Neural progenitor cell (in vitro differentiated cells): ENCODE data around the gene SLMAP. TPM values are rescaled to one million over a fixed set of nuclear protein-coding genes. Genes with fewer than 3 reads are reported as not detected.

ENCODE experiments used
- DNase-seq: peaks from one replicate; pipeline ENCODE4 v3.0.0-alpha.2; 2016; ENCODE audit warnings: low spot score
- H2AFZ ChIP-seq: fragments of 200-600 bp; sonication (generic); replicated peaks from 2 replicates; pipeline ENCODE4 v1.6.1; 2016; ENCODE audit warnings: antibody characterized with exemption
- H3F3A ChIP-seq: fragments of 200-600 bp; sonication (generic); 2 replicates; pipeline ENCODE4 v1.6.1; 2016; ENCODE audit warnings: antibody characterized with exemption, low read depth
- H3K27ac ChIP-seq: fragments of 200-600 bp; sonication (generic); 2 replicates; pipeline ENCODE4 v1.5.1; 2016; ENCODE audit warnings: mild to moderate bottlenecking
- H3K27me3 ChIP-seq: fragments of 200-600 bp; sonication (generic); 2 replicates; pipeline ENCODE4 v1.6.1; 2016; ENCODE audit warnings: mild to moderate bottlenecking, moderate library complexity
- H3K36me3 ChIP-seq: fragments of 200-600 bp; sonication (generic); 2 replicates; pipeline ENCODE4 v1.5.1; 2016
- H3K4me1 ChIP-seq: fragments of 200-600 bp; sonication (generic); 2 replicates; pipeline ENCODE4 v1.6.1; 2016; ENCODE audit warnings: mixed run types
- H3K4me2 ChIP-seq: fragments of 200-600 bp; sonication (generic); 2 replicates; pipeline ENCODE4 v1.6.1; 2016
- H3K4me3 ChIP-seq: fragments of 200-600 bp; sonication (generic); 2 replicates; pipeline ENCODE4 v1.5.1; 2016
- H3K79me2 ChIP-seq: fragments of 200-600 bp; sonication (generic); 2 replicates; pipeline ENCODE4 v1.6.1; 2016; ENCODE audit warnings: low read depth
- H3K9ac ChIP-seq: fragments of 200-600 bp; sonication (generic); 2 replicates; pipeline ENCODE4 v1.6.1; 2016
- H3K9me3 ChIP-seq: fragments of 200-600 bp; sonication (generic); 2 replicates; pipeline ENCODE4 v1.5.1; 2016; ENCODE audit warnings: low read depth
- H4K20me1 ChIP-seq: fragments of 200-600 bp; sonication (generic); 2 replicates; pipeline ENCODE4 v1.6.1; 2016; ENCODE audit warnings: low read depth
- H3K27ac Mint-ChIP-seq: 3 replicates; pipeline ENCODE4 v1.8.0; 2021; ENCODE audit warnings: mixed read lengths
- H3K27me3 Mint-ChIP-seq: 2 replicates; pipeline ENCODE4 v1.8.0; 2022; ENCODE audit warnings: low read depth, mild to moderate bottlenecking, inconsistent platforms, moderate library complexity, mixed read lengths; ENCODE audit not compliant: insufficient read depth
- H3K36me3 Mint-ChIP-seq: 3 replicates; pipeline ENCODE4 v1.8.0; 2021; ENCODE audit warnings: mixed read lengths
- H3K4me1 Mint-ChIP-seq: 3 replicates; pipeline ENCODE4 v1.8.0; 2021; ENCODE audit warnings: mixed read lengths
- H3K4me3 Mint-ChIP-seq: 3 replicates; pipeline ENCODE4 v1.8.0; 2021; ENCODE audit warnings: mild to moderate bottlenecking, moderate library complexity, mixed read lengths
- H3K9me3 Mint-ChIP-seq: 3 replicates; pipeline ENCODE4 v1.8.0; 2020; ENCODE audit warnings: mixed read lengths
- CTCF ChIP-seq: fragments of 200-600 bp; sonication (generic); IDR thresholded peaks from 2 replicates; pipeline ENCODE4 v1.5.1; 2017; ENCODE audit warnings: antibody characterized with exemption, mild to moderate bottlenecking
- EZH2 ChIP-seq: fragments of 200-600 bp; sonication (generic); IDR thresholded peaks from 2 replicates; pipeline ENCODE4 v1.6.1; 2017; ENCODE audit warnings: antibody characterized with exemption, mild to moderate bottlenecking, moderate library complexity
- EZH2phosphoT487 ChIP-seq: fragments of 200-600 bp; sonication (generic); IDR thresholded peaks from 2 replicates; pipeline ENCODE4 v1.6.1; 2017; ENCODE audit warnings: antibody characterized with exemption
- total RNA-seq: library from RNA; depleted of rRNA; stranded (reverse); fragments of >200 nt; gene quantifications from 2 replicates; pipeline ENCODE4 v1.2.3, GENCODE V29; 2015; ENCODE audit warnings: low replicate concordance

Gene SLMAP
- total RNA-seq, 1 donor from 2014 or later = 59.4 TPM

- H3K9me3 Mint-ChIP-seq = peaks cover 9% of the 10 kb centered on the region
- Histone ChIP-seq H3K79me2 (peaks cover 95% of the 10 kb centered on the region), H3K27me3 (no peaks in the 10 kb centered on the region)
These were observed 54.5 kb downstream of the SLMAP start for GRCh38 chr3:57810471-57811137.

GRCh38 chr3:57815036-57815435, 58.9 kb downstream of the SLMAP start:
- Histone ChIP-seq H4K20me1 (peaks cover 37% of the 10 kb centered on the region), H3K9ac (no peak overlapping the region), H3F3A (no peaks in the 10 kb centered on the region), H3K4me2 (no peak overlapping the region), H3K36me3 (no peaks in the 10 kb centered on the region), H3K27me3 (no peaks in the 10 kb centered on the region), H3K79me2 (peaks cover 92% of the 10 kb centered on the region), H3K27ac (no peak overlapping the region), H3K4me1 (no peaks in the 10 kb centered on the region), H3K9me3 (no peaks in the 10 kb centered on the region), H2AFZ (no peak overlapping the region), H3K4me3 (no peak overlapping the region)
- Mint-ChIP-seq H3K27me3 (no peaks in the 10 kb centered on the region), H3K36me3 (peaks cover 10% of the 10 kb centered on the region), H3K27ac (no peak overlapping the region), H3K4me3 (no peak overlapping the region), H3K9me3 (peaks cover 9% of the 10 kb centered on the region), H3K4me1 (no peaks in the 10 kb centered on the region)
- no peak for DNase-seq
- TF ChIP-seq EZH2phosphoT487 (no peak), EZH2 (no peak), CTCF (no peak)

More at GRCh38 chr3:57810471-57811137, 54.5 kb downstream of the SLMAP start:
- no peaks in the 10 kb centered on the region for H3K4me1 ChIP-seq
- H3K9me3 ChIP-seq = no peaks in the 10 kb centered on the region
- H3K4me3 Mint-ChIP-seq = no peak overlapping the region
- no peaks in the 10 kb centered on the region for H3F3A ChIP-seq
- H3K9ac ChIP-seq = no peak overlapping the region
- no peaks in the 10 kb centered on the region for H3K27me3 Mint-ChIP-seq
- H3K36me3 ChIP-seq = no peaks in the 10 kb centered on the region
- H4K20me1 ChIP-seq = peaks cover 61% of the 10 kb centered on the region
- no peaks in the 10 kb centered on the region for H3K4me1 Mint-ChIP-seq
- H2AFZ ChIP-seq = no peak overlapping the region
- no peak overlapping the region for H3K27ac Mint-ChIP-seq
- no peak overlapping the region for H3K27ac ChIP-seq
- no peak for DNase-seq
- H3K4me3 ChIP-seq = no peak overlapping the region
- no peak for TF ChIP-seq EZH2phosphoT487
- no peak for TF ChIP-seq CTCF
- no peak for TF ChIP-seq EZH2
- H3K4me2 ChIP-seq = no peak overlapping the region
- peaks cover 10% of the 10 kb centered on the region for H3K36me3 Mint-ChIP-seq

DNA sequence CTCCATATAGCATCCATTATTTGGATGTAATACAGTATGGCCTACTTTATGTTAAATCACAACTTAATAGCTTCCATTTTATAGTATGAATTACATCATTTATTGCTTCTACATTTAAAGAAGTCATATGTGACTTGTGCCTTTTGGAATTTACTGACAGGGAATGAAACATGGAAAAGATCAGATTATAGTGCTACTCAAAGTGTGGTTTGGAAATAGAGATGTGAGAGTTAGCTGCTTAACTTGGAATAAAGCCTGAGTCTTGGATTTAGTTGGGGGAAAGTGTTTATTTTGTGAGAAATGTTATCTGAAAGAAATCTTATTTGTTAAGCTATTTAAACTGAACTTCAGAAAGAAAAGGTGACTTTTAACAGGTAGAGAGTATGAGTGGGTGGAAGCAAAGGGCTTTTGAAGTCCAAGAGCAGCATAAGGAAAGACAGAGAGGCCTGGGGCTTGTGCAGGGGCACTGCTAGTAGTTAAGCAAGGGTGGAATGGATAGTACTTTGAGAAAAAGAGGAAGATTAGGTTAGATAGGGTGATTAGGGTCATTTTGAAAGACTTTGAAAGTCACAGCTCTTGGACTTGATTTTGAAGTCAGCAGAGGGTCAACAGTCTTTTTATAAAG, 60.5 kb downstream of the SLMAP start:
- no peak overlapping the region for H3K9ac ChIP-seq
- H3K9me3 ChIP-seq = no peaks in the 10 kb centered on the region
- Mint-ChIP-seq H3K27ac (no peak overlapping the region), H3K36me3 (peaks cover 7% of the 10 kb centered on the region), H3K4me1 (no peaks in the 10 kb centered on the region), H3K27me3 (no peaks in the 10 kb centered on the region), H3K9me3 (peaks cover 9% of the 10 kb centered on the region), H3K4me3 (no peak overlapping the region)
- no peaks in the 10 kb centered on the region for H3K4me1 ChIP-seq
- H4K20me1 ChIP-seq = peaks cover 47% of the 10 kb centered on the region
- no peak overlapping the region for H2AFZ ChIP-seq
- DNase-seq = no peak
- no peaks in the 10 kb centered on the region for H3K27me3 ChIP-seq
- no peak overlapping the region for H3K4me3 ChIP-seq
- no peaks in the 10 kb centered on the region for H3F3A ChIP-seq
- TF ChIP-seq EZH2phosphoT487 = no peak
- TF ChIP-seq EZH2 = no peak
- TF ChIP-seq CTCF = no peak
- H3K27ac ChIP-seq = no peak overlapping the region
- peaks cover 90% of the 10 kb centered on the region for H3K79me2 ChIP-seq
- H3K4me2 ChIP-seq = no peak overlapping the region
- no peaks in the 10 kb centered on the region for H3K36me3 ChIP-seq
